ENCODE measurements around the gene LPGAT1.

LPGAT1 gene

GRCh38 chr1:211839106-211839505 is 8.5 kb upstream of the LPGAT1 start:
- TF ChIP-seq TAF1 (IDR thresholded peaks at IDR 0.05; ENCODE audit: borderline replicate concordance, insufficient read depth, low read length): no peak
- no peak for TF ChIP-seq SIN3A (IDR thresholded peaks at IDR 0.05; ENCODE audit: borderline replicate concordance, insufficient read depth, low read length)
- TF ChIP-seq POLR2AphosphoS5 (IDR thresholded peaks at IDR 0.05; ENCODE audit: low read depth, low read length): no peak
- no peak for TF ChIP-seq REST (IDR thresholded peaks at IDR 0.05; ENCODE audit: insufficient read depth in 1 of 2, low read depth in 2 of 2, low read length in 2 of 2)
- TF ChIP-seq FOXP2 (optimal IDR thresholded peaks at IDR 0.05; ENCODE audit: borderline replicate concordance, extremely low read depth, extremely low read length, insufficient read depth): no peak

GRCh38 chr1:211833174-211833820 is 2.7 kb upstream of the LPGAT1 start:
- TF ChIP-seq REST (IDR thresholded peaks at IDR 0.05; ENCODE audit: insufficient read depth in 1 of 2, low read depth in 2 of 2, low read length in 2 of 2) (no peak), SIN3A (IDR thresholded peaks at IDR 0.05; ENCODE audit: borderline replicate concordance, insufficient read depth, low read length) (no peak), TAF1 (IDR thresholded peaks at IDR 0.05; ENCODE audit: borderline replicate concordance, insufficient read depth, low read length) (no peak), FOXP2 (optimal IDR thresholded peaks at IDR 0.05; ENCODE audit: borderline replicate concordance, extremely low read depth, extremely low read length, insufficient read depth) (no peak), POLR2AphosphoS5 (IDR thresholded peaks at IDR 0.05; ENCODE audit: low read depth, low read length) (no peak)

- TF ChIP-seq TAF1 (IDR thresholded peaks at IDR 0.05; ENCODE audit: borderline replicate concordance, insufficient read depth, low read length) (no peak), POLR2AphosphoS5 (IDR thresholded peaks at IDR 0.05; ENCODE audit: low read depth, low read length) (no peak), SIN3A (IDR thresholded peaks at IDR 0.05; ENCODE audit: borderline replicate concordance, insufficient read depth, low read length) (no peak), FOXP2 (optimal IDR thresholded peaks at IDR 0.05; ENCODE audit: borderline replicate concordance, extremely low read depth, extremely low read length, insufficient read depth) (no peak), REST (IDR thresholded peaks at IDR 0.05; ENCODE audit: insufficient read depth in 1 of 2, low read depth in 2 of 2, low read length in 2 of 2) (no peak)
Observed at GRCh38 chr1:211832661-211833060, 2.1 kb upstream of the LPGAT1 start.

- no peak for TF ChIP-seq FOXP2 (optimal IDR thresholded peaks at IDR 0.05; ENCODE audit: borderline replicate concordance, extremely low read depth, extremely low read length, insufficient read depth)
- TF ChIP-seq SIN3A (IDR thresholded peaks at IDR 0.05; ENCODE audit: borderline replicate concordance, insufficient read depth, low read length): no peak
- no peak for TF ChIP-seq REST (IDR thresholded peaks at IDR 0.05; ENCODE audit: insufficient read depth in 1 of 2, low read depth in 2 of 2, low read length in 2 of 2)
- TF ChIP-seq TAF1 (IDR thresholded peaks at IDR 0.05; ENCODE audit: borderline replicate concordance, insufficient read depth, low read length): no peak
- no peak for TF ChIP-seq POLR2AphosphoS5 (IDR thresholded peaks at IDR 0.05; ENCODE audit: low read depth, low read length)
Observed at GRCh38 chr1:211831558-211832323, 1.2 kb upstream of the LPGAT1 start.
